GOT3 (cell line): ENCODE results near the gene ELP4.
"Not testable (repeated sequence)": the region's sequence is repeated elsewhere in the genome, so short reads cannot be mapped to it uniquely, and the experiment has no call there.

ENCODE experiments used
- DNase-seq: peaks from one replicate; lab custom pipeline; 2025; ENCODE audit warnings: mixed read lengths; lab: John Stamatoyannopoulos, UW

Gene ELP4

GRCh38 chr11:31702966-31703365 is 193.4 kb downstream of the ELP4 start:
- no peak for DNase-seq

- no peak for DNase-seq
These were observed 196.8 kb downstream of the ELP4 start for GRCh38 chr11:31706357-31706756.

- DNase-seq = no peak
These were observed 201.6 kb downstream of the ELP4 start for GRCh38 chr11:31711137-31711536.

GRCh38 chr11:31712851-31713250 is 203.3 kb downstream of the ELP4 start:
- no peak for DNase-seq

GRCh38 chr11:31714840-31715239 is 205.3 kb downstream of the ELP4 start:
- DNase-seq = no peak

- DNase-seq = no peak
These were observed 210.7 kb downstream of the ELP4 start for GRCh38 chr11:31720225-31720624.

- no peak for DNase-seq
These were observed 211.3 kb downstream of the ELP4 start for GRCh38 chr11:31720671-31721365.

- no peak for DNase-seq
These were observed 213.2 kb downstream of the ELP4 start for GRCh38 chr11:31722754-31723153.

- no peak for DNase-seq
These were observed 215.6 kb downstream of the ELP4 start for GRCh38 chr11:31725176-31725575.

GRCh38 chr11:31728432-31728831 is 218.9 kb downstream of the ELP4 start:
- DNase-seq = no peak

GRCh38 chr11:31740131-31740530 is 230.6 kb downstream of the ELP4 start:
- no peak for DNase-seq

- DNase-seq = not testable (repeated sequence)
These were observed 231.3 kb downstream of the ELP4 start for GRCh38 chr11:31740731-31741368.

GRCh38 chr11:31747581-31747980 is 238.0 kb downstream of the ELP4 start:
- no peak for DNase-seq

GRCh38 chr11:31757260-31757835 is 247.8 kb downstream of the ELP4 start:
- no peak for DNase-seq

GRCh38 chr11:31761636-31762035 is 252.1 kb downstream of the ELP4 start:
- no peak for DNase-seq

- no peak for DNase-seq
These were observed 253.7 kb downstream of the ELP4 start for GRCh38 chr11:31763296-31763695.

GRCh38 chr11:31764261-31764660 is 254.7 kb downstream of the ELP4 start:
- no peak for DNase-seq

- DNase-seq = no peak
These were observed 255.2 kb downstream of the ELP4 start for GRCh38 chr11:31764766-31765165.

- DNase-seq = no peak
These were observed 257.5 kb downstream of the ELP4 start for GRCh38 chr11:31767066-31767465.

- no peak for DNase-seq
These were observed 258.1 kb downstream of the ELP4 start for GRCh38 chr11:31767685-31768084.

GRCh38 chr11:31768749-31769640 is 259.4 kb downstream of the ELP4 start:
- no peak for DNase-seq

- DNase-seq = no peak
These were observed 260.6 kb downstream of the ELP4 start for GRCh38 chr11:31770011-31770700.
